Loucy (cell line): ENCODE measurements around the gene USPL1.

Experiments used
- H2AFZ ChIP-seq: fragments of 200-600 bp; sonication (generic); 2 replicates; pipeline ENCODE4 v1.6.0; 2016; ENCODE audit warnings: antibody characterized with exemption, mild to moderate bottlenecking, low read length, moderate library complexity
- H3F3A ChIP-seq: fragments of 200-600 bp; 2 replicates; pipeline ENCODE4 v1.6.0; 2016; ENCODE audit warnings: antibody characterized with exemption, low read depth, mild to moderate bottlenecking
- H3K27me3 ChIP-seq: fragments of 200-600 bp; sonication (generic); 2 replicates; pipeline ENCODE4 v1.6.1; 2014; ENCODE audit warnings: low read length, mild to moderate bottlenecking; ENCODE audit not compliant: insufficient read depth, poor library complexity, severe bottlenecking
- H3K36me3 ChIP-seq: fragments of 200-600 bp; sonication (generic); 2 replicates; pipeline ENCODE4 v1.6.1; 2016; ENCODE audit warnings: low read length; ENCODE audit not compliant: insufficient read depth
- H3K4me1 ChIP-seq: fragments of 200-600 bp; sonication (generic); 2 replicates; pipeline ENCODE4 v1.5.1; 2014; ENCODE audit warnings: low read length, mild to moderate bottlenecking; ENCODE audit not compliant: insufficient read depth, poor library complexity, severe bottlenecking
- H3K4me2 ChIP-seq: fragments of 200-600 bp; sonication (generic); 2 replicates; pipeline ENCODE4 v1.6.0; 2014; ENCODE audit warnings: antibody characterized with exemption, low read length, low read depth, mild to moderate bottlenecking; ENCODE audit not compliant: poor library complexity, severe bottlenecking
- H3K4me3 ChIP-seq: fragments of 200-600 bp; sonication (generic); 2 replicates; pipeline ENCODE4 v1.5.1; 2014; ENCODE audit warnings: low read length, mild to moderate bottlenecking, mixed read lengths; ENCODE audit not compliant: poor library complexity, severe bottlenecking
- H3K79me2 ChIP-seq: fragments of 200-600 bp; sonication (generic); 2 replicates; pipeline ENCODE4 v1.6.1; 2014; ENCODE audit warnings: low read length; ENCODE audit not compliant: insufficient read depth
- H3K9ac ChIP-seq: fragments of 200-600 bp; sonication (generic); 2 replicates; pipeline ENCODE4 v1.6.0; 2014; ENCODE audit warnings: mild to moderate bottlenecking, low read depth, low read length, moderate library complexity; ENCODE audit not compliant: poor library complexity, severe bottlenecking
- H3K9me2 ChIP-seq: fragments of 200-600 bp; sonication (generic); replicated peaks from 2 replicates; pipeline ENCODE4 v1.6.1; 2016; ENCODE audit warnings: low read depth, low read length, mixed read lengths
- H3K9me3 ChIP-seq: fragments of 200-600 bp; sonication (generic); 2 replicates; pipeline ENCODE4 v1.6.1; 2014; ENCODE audit warnings: mild to moderate bottlenecking, antibody characterized with exemption, low read length, low read depth; ENCODE audit not compliant: insufficient read depth
- H4K20me1 ChIP-seq: fragments of 200-600 bp; sonication (generic); 2 replicates; pipeline ENCODE4 v1.6.0; 2014; ENCODE audit warnings: antibody characterized with exemption, low read length, mild to moderate bottlenecking; ENCODE audit not compliant: insufficient read depth, poor library complexity, severe bottlenecking
- CTCF ChIP-seq: fragments of 200-600 bp; sonication (generic); conservative IDR thresholded peaks from 2 replicates; pipeline ENCODE4 v1.5.1; 2014; ENCODE audit warnings: mild to moderate bottlenecking, antibody characterized with exemption, low read length
- EZH2phosphoT487 ChIP-seq: fragments of 200-600 bp; IDR thresholded peaks from 2 replicates; pipeline ENCODE4 v1.6.1; 2018; ENCODE audit warnings: antibody characterized with exemption, mild to moderate bottlenecking, moderate library complexity, borderline replicate concordance

Gene USPL1

DNA sequence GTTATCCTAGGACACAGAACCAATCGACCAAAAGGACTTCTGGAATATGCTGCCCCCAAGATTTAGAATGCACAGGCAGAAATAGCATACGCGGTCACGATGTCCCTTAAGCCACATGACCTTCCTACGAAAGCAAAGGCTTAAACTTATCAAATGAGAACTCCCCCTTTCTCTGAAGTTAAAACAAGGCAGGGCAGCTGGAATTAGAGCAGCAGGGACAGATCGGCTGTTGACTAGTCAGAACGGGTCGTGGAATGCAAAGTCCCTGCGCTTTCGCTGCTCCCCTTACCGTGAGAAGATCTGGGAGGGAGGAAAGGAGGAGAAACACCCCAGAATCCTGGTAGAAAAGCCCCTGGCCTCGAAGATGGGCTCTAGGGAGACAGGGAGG lies 799 bp upstream of the USPL1 start:
- Histone ChIP-seq H3K79me2 (peaks cover 67% of the 10 kb centered on the region), H3K4me2 (peak overlapping the region; percentile 94), H3K9me3 (no peaks in the 10 kb centered on the region), H3K4me1 (peaks cover 45% of the 10 kb centered on the region), H2AFZ (peak overlapping the region; percentile 48), H3K9me2 (no peaks in the 10 kb centered on the region), H4K20me1 (peaks cover 40% of the 10 kb centered on the region), H3K4me3 (peak overlapping the region; percentile 78), H3K27me3 (no peaks in the 10 kb centered on the region), H3K36me3 (no peaks in the 10 kb centered on the region), H3K9ac (peak overlapping the region; percentile 90), H3F3A (no peaks in the 10 kb centered on the region)
- TF ChIP-seq CTCF (peak; percentile 19; the same call in 1 of the 2 replicates), EZH2phosphoT487 (no peak)

DNA sequence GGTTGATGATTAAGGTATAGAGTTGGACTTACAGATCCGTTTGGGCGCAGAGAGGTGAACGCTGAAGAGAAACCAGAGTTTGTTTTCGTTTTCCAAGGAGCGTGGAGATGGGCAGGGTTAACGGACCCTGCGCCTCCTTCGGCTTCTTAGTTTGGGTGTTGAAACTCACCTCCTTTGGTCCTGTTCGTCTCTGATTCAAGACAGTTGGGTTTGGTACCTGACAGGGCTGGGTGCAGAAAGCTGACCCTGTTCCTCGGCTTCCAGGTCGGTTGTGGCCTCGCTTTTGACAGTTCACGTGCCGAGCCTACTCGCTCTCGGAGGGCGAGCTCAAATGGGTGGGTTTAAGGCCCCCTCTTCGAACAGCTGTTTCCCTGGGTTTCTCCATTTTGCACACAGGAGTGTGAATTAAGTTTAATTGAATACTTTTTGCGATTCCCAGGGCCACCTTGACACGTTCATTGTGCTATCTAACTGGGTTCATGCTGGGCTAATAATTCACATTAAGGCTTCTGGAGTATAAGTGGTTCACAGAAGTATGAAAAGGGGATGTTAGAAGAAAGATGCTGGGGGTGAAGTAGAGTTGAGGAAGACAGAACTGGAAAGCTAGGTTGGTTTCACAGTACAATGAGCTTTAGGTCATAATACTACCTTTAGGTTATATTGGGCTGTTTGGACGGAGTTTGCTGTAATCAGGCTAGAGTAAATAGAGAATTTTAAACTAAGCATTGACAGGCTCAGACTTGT lies 638 bp downstream of the USPL1 start:
- peaks cover 54% of the 10 kb centered on the region for H4K20me1 ChIP-seq

DNA sequence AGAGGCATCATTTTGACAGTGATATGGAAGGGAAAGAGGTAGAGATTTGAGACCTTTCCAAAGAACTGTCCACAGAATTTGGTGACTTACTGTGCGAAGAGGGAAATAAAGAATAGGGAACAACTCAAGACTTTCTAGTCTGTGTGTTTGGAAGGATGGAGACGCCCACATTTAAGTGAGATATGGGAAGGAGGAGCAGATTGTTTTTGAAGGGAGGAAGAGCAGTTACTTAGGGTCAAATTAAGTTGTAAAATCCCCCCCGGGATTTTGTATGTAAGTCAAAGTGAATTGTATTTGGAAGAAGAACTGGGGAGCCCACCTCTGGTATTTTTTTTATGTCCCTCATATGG lies 1.2 kb downstream of the USPL1 start:
- H3K4me3 ChIP-seq = peak overlapping the region; percentile 94
- H3K79me2 ChIP-seq = peaks cover 87% of the 10 kb centered on the region
- H2AFZ ChIP-seq = no peak overlapping the region
- peaks cover 64% of the 10 kb centered on the region for H3K4me1 ChIP-seq
- H3F3A ChIP-seq = no peaks in the 10 kb centered on the region
- H3K9ac ChIP-seq = peak overlapping the region; percentile 91
- H3K27me3 ChIP-seq = no peaks in the 10 kb centered on the region
- H4K20me1 ChIP-seq = peaks cover 59% of the 10 kb centered on the region
- H3K9me2 ChIP-seq = no peaks in the 10 kb centered on the region
- no peaks in the 10 kb centered on the region for H3K9me3 ChIP-seq
- no peak for TF ChIP-seq CTCF
- TF ChIP-seq EZH2phosphoT487 = no peak
- H3K4me2 ChIP-seq = peak overlapping the region; percentile 98
- H3K36me3 ChIP-seq = peaks cover 7% of the 10 kb centered on the region

More for the DNA sequence above, 638 bp downstream of the USPL1 start:
- peaks cover 81% of the 10 kb centered on the region for H3K79me2 ChIP-seq
- H3K4me2 ChIP-seq = peak overlapping the region; percentile 98
- H3K4me1 ChIP-seq = peaks cover 59% of the 10 kb centered on the region
- H3K36me3 ChIP-seq = peaks cover 7% of the 10 kb centered on the region
- no peaks in the 10 kb centered on the region for H3K27me3 ChIP-seq
- H3F3A ChIP-seq = no peaks in the 10 kb centered on the region
- H3K9me3 ChIP-seq = no peaks in the 10 kb centered on the region
- H3K9me2 ChIP-seq = no peaks in the 10 kb centered on the region
- no peak for TF ChIP-seq CTCF
- no peak for TF ChIP-seq EZH2phosphoT487
- peak overlapping the region; percentile 91 for H3K9ac ChIP-seq
- H2AFZ ChIP-seq = peak overlapping the region; percentile 83
- H3K4me3 ChIP-seq = peak overlapping the region; percentile 94
